ENCODE data around the gene SPINT1.

- TF ChIP-seq TCF4 (CRISPR knock-in tag; IDR thresholded peaks at IDR 0.05; ENCODE audit: borderline replicate concordance) (no peak), SNAI2 (CRISPR knock-in tag; IDR thresholded peaks at IDR 0.05) (no peak)
Measured at GRCh38 chr15:40803688-40804087, 40.2 kb upstream of the SPINT1 start.

Data from SK-N-SH treated with all-trans-retinoic acid at 6 μM for 48 hours (cell line).